ENCODE measurements around the gene PROSER3. TPM values are rescaled to one million over a fixed set of nuclear protein-coding genes. Genes with fewer than 3 reads are reported as not detected.
A peak's percentile ranks its signal among the peaks of the same experiment; 100 is the strongest.

Gene PROSER3
- total and polyA plus RNA-seq, 2 experiments from 2014 or later, result 12.2 to 26.5 TPM

DNA sequence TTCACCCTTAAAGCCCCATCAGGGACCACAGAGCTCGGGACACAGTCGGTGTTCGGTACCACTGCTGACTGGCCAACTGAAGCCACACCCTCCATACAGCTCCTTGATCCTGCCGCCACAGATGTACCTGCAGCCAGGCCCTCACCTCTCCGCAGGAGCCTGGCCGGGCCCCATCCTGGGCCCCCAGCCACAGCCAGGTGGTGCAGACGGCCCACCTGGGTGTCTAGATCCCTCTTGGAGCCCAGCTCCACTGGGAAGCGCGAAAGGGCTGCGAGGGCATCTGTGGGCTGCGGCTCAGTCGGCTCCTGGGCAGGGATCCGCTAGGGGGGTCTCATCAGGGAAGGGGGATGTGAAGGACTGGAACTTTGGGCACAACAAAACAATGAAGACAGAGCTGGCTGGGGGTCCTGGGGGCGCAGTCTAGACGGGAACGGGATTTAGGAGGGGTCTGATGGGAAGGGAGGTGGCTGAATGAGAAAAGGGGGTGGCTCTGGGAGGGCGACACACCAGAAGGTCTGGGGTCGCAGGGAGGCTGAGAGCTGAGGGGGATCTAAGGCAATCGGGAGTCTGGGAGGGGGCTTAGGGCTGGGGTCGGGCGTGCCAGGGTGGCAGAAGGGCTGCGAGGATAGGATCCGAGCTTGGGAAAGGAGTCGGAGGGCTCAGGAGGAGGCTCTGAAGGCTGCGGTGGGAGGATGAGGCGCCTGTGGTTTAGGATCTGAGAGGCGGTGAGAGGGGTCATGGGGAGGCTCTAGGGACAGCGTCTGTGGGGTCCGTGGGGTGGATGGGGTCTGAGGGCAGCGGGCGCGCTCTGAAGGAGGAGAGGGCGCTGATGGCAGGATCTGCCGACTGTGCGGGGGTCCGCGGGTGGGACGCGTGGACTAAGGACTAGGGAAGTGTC, 38.9 kb downstream of the PROSER3 start:
- Histone ChIP-seq H3K27me3 (peaks cover 29% of the 10 kb centered on the region), H3K4me3 (no peak overlapping the region), H2AFZ (no peak overlapping the region), H4K20me1 (ENCODE audit: insufficient read depth, poor library complexity, severe bottlenecking) (no peaks in the 10 kb centered on the region), H3K4me2 (peak overlapping the region; percentile 51), H3K27ac (no peak overlapping the region), H3K4me1 (ENCODE audit: insufficient read depth) (no peaks in the 10 kb centered on the region), H3K9me3 (ENCODE audit: low read depth) (no peaks in the 10 kb centered on the region), H3K79me2 (no peaks in the 10 kb centered on the region), H3K36me3 (replicated peaks; ENCODE audit: insufficient read depth, low read depth) (no peaks in the 10 kb centered on the region), H3K9me2 (replicated peaks; ENCODE audit: insufficient read depth) (no peaks in the 10 kb centered on the region)
- TF ChIP-seq EZH2 (IDR thresholded peaks at IDR 0.05; ENCODE audit: borderline replicate concordance) (no peak), EZH2phosphoT487 (IDR thresholded peaks at IDR 0.05; ENCODE audit: low read depth, severe bottlenecking, unreplicated experiment) (no peak)
- TF ChIP-seq, protein P1, sequence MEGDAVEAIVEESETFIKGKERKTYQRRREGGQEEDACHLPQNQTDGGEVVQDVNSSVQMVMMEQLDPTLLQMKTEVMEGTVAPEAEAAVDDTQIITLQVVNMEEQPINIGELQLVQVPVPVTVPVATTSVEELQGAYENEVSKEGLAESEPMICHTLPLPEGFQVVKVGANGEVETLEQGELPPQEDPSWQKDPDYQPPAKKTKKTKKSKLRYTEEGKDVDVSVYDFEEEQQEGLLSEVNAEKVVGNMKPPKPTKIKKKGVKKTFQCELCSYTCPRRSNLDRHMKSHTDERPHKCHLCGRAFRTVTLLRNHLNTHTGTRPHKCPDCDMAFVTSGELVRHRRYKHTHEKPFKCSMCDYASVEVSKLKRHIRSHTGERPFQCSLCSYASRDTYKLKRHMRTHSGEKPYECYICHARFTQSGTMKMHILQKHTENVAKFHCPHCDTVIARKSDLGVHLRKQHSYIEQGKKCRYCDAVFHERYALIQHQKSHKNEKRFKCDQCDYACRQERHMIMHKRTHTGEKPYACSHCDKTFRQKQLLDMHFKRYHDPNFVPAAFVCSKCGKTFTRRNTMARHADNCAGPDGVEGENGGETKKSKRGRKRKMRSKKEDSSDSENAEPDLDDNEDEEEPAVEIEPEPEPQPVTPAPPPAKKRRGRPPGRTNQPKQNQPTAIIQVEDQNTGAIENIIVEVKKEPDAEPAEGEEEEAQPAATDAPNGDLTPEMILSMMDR (IDR thresholded peaks at IDR 0.05; ENCODE audit: poor library complexity), result no peak
- WGBS (ENCODE audit: low lambda C conversion rate, missing lambda C conversion rate), result 37% methylated on average over 28 of the region's 39 CpGs
- no peak for DNase-seq (ENCODE audit: low spot score)

DNA sequence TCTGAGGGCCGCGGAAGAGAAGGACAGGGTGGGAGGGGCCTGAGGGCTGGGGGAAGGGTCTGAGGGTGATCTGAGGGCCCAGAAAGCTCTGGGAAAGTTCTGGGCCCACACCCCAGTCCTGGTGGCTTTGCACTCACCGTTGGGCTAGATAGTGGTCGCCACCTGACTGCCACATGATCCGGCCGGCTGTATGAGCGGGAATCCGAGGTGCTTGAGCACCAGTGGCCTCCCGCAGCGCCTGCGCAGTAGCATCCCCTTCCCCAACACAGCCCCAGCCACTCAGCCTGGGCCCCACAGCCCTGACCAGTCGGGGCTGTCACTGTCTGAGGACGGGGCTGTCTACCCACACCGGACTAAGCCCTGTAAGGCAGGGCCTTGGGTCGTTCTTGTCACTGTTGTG, 39.7 kb downstream of the PROSER3 start:
- Histone ChIP-seq H3K9me2 (replicated peaks; ENCODE audit: insufficient read depth) (no peaks in the 10 kb centered on the region), H4K20me1 (ENCODE audit: insufficient read depth, poor library complexity, severe bottlenecking) (no peaks in the 10 kb centered on the region), H2AFZ (no peak overlapping the region), H3K27ac (no peak overlapping the region), H3K36me3 (replicated peaks; ENCODE audit: insufficient read depth, low read depth) (no peaks in the 10 kb centered on the region), H3K27me3 (peaks cover 29% of the 10 kb centered on the region), H3K4me3 (no peak overlapping the region), H3K79me2 (no peaks in the 10 kb centered on the region), H3K4me2 (peak overlapping the region; percentile 51), H3K9me3 (ENCODE audit: low read depth) (no peaks in the 10 kb centered on the region), H3K4me1 (ENCODE audit: insufficient read depth) (no peaks in the 10 kb centered on the region)
- 15% methylated on average over 13 of the region's 15 CpGs for WGBS (ENCODE audit: low lambda C conversion rate, missing lambda C conversion rate)
- no peak for DNase-seq (ENCODE audit: low spot score)
- TF ChIP-seq EZH2phosphoT487 (IDR thresholded peaks at IDR 0.05; ENCODE audit: low read depth, severe bottlenecking, unreplicated experiment), result no peak
- TF ChIP-seq, protein P1 (IDR thresholded peaks at IDR 0.05; ENCODE audit: poor library complexity), result no peak
- no peak for TF ChIP-seq EZH2 (IDR thresholded peaks at IDR 0.05; ENCODE audit: borderline replicate concordance)

DNA sequence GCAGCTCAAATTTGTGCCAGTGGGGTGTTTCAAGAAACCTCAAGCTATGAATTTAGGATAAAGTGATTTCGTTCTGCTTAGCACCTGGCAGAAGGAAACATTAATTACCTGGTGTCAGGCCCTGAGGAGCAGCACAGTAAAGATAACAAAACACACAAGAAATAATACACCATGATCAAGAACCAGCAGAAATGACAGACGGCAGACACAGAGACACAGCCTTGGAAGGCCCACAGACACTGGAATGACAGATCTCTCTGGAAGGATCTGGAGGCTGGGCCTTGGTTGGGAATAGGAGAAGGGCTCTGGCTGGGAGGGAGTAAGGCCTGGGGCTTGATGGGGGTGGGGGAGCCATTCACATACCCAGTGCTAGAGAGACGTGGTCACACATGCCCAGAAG, 43.9 kb downstream of the PROSER3 start:
- H3K79me2 ChIP-seq, result no peaks in the 10 kb centered on the region
- no peaks in the 10 kb centered on the region for H3K9me2 ChIP-seq (replicated peaks; ENCODE audit: insufficient read depth)
- WGBS (ENCODE audit: low lambda C conversion rate, missing lambda C conversion rate), result 77% methylated on average over 3 of the region's 3 CpGs
- no peak overlapping the region for H3K4me2 ChIP-seq
- H4K20me1 ChIP-seq (ENCODE audit: insufficient read depth, poor library complexity, severe bottlenecking), result no peaks in the 10 kb centered on the region
- H2AFZ ChIP-seq, result no peak overlapping the region
- no peaks in the 10 kb centered on the region for H3K9me3 ChIP-seq (ENCODE audit: low read depth)
- no peaks in the 10 kb centered on the region for H3K36me3 ChIP-seq (replicated peaks; ENCODE audit: insufficient read depth, low read depth)
- no peak for DNase-seq (ENCODE audit: low spot score)
- no peaks in the 10 kb centered on the region for H3K4me1 ChIP-seq (ENCODE audit: insufficient read depth)
- peaks cover 16% of the 10 kb centered on the region for H3K27me3 ChIP-seq
- no peak for TF ChIP-seq EZH2phosphoT487 (IDR thresholded peaks at IDR 0.05; ENCODE audit: low read depth, severe bottlenecking, unreplicated experiment)
- TF ChIP-seq, protein P1 (IDR thresholded peaks at IDR 0.05; ENCODE audit: poor library complexity), result no peak
- TF ChIP-seq EZH2 (IDR thresholded peaks at IDR 0.05; ENCODE audit: borderline replicate concordance), result no peak
- H3K27ac ChIP-seq, result no peak overlapping the region
- no peak overlapping the region for H3K4me3 ChIP-seq
